HG02763 (cell line): ENCODE results near the gene DCTN2.
"Not testable (repeated sequence)": the region's sequence is repeated elsewhere in the genome, so short reads cannot be mapped to it uniquely, and the experiment has no call there.

Experiments
- ATAC-seq: cut with Tn5 transposase; IDR thresholded peaks from one replicate; pipeline ENCODE4 v1.9.1; 2021; ENCODE audit warnings: mild to moderate bottlenecking, moderate library complexity; ENCODE audit not compliant: unreplicated experiment

Gene DCTN2

GRCh38 chr12:57577981-57578758 lies 31.2 kb upstream of the DCTN2 start:
- ATAC-seq = no peak

GRCh38 chr12:57576613-57577160 lies 29.7 kb upstream of the DCTN2 start:
- ATAC-seq = no peak

- no peak for ATAC-seq
Observed at GRCh38 chr12:57575771-57576612, 29.0 kb upstream of the DCTN2 start.

- no peak for ATAC-seq
Observed at GRCh38 chr12:57574795-57575194, 27.8 kb upstream of the DCTN2 start.

- ATAC-seq = no peak
Observed at GRCh38 chr12:57571926-57572762, 25.2 kb upstream of the DCTN2 start.

- not testable (repeated sequence) for ATAC-seq
Observed at GRCh38 chr12:57570438-57570837, 23.4 kb upstream of the DCTN2 start.

GRCh38 chr12:57569858-57570257 lies 22.9 kb upstream of the DCTN2 start:
- no peak for ATAC-seq

GRCh38 chr12:57568838-57569237 lies 21.8 kb upstream of the DCTN2 start:
- no peak for ATAC-seq

- no peak for ATAC-seq
Observed at GRCh38 chr12:57564178-57564740, 17.3 kb upstream of the DCTN2 start.

GRCh38 chr12:57563358-57563757 lies 16.4 kb upstream of the DCTN2 start:
- ATAC-seq = no peak

GRCh38 chr12:57561117-57561516 lies 14.1 kb upstream of the DCTN2 start:
- not testable (repeated sequence) for ATAC-seq

- ATAC-seq = no peak
Observed at GRCh38 chr12:57560516-57560915, 13.5 kb upstream of the DCTN2 start.

GRCh38 chr12:57558864-57559263 lies 11.9 kb upstream of the DCTN2 start:
- no peak for ATAC-seq

GRCh38 chr12:57554897-57555296 lies 7.9 kb upstream of the DCTN2 start:
- ATAC-seq = no peak

GRCh38 chr12:57554453-57554852 lies 7.5 kb upstream of the DCTN2 start:
- ATAC-seq = no peak

- ATAC-seq = no peak
Observed at GRCh38 chr12:57553343-57554202, 6.6 kb upstream of the DCTN2 start.

- no peak for ATAC-seq
Observed at GRCh38 chr12:57552835-57553313, 5.9 kb upstream of the DCTN2 start.

- ATAC-seq = no peak
Observed at GRCh38 chr12:57552306-57552651, 5.3 kb upstream of the DCTN2 start.

GRCh38 chr12:57551637-57552305 lies 4.8 kb upstream of the DCTN2 start:
- no peak for ATAC-seq
